SKM-1 treated with dmso at 0.1 percent for 144 hours (cell line): ENCODE measurements around the gene RAD51B.

Experiments used
- DNase-seq: peaks from one replicate; lab custom pipeline; 2025; ENCODE audit not compliant: unreplicated experiment; lab: John Stamatoyannopoulos, UW

Gene RAD51B

DNA sequence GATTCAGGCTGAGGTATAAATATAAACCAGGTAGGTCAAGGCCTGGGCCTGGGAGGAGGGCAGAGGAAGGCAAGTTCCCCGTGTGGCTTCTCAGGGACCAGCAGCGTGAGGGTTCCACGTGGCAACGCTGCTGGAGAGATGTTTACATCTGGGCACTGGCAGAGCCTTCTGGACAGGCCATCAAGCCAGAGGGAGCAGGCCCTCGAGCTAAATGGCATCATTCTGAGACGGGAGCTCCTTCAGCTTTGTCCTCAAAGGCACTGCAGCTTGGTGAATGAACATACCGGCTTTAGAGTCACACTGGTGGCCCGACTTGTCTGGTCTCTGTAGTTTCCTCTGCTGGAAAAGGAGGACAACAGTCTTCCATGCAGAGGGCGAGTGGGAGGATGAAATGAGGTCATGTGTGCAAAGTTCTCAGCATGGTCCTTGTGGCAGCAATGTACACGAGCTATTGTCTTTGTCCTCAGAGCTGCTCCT lies 742.0 kb downstream of the RAD51B start:
- no peak for DNase-seq

DNA sequence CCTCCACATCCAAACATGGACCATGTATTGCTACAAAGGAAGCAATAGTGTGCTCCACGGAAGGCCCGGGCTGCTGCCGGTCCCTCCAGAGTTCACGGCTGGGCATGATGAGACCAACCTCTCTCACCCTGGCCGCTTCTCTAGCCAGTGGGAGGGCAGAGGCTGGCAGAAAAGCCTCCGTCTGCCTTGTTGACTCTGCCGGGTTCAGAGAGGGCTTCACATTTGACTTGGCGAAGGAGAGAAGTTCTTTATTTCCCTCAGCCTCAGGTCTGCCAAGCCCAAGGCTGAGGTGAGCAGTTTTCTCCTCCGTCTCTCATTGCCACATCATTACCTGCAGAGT lies 743.3 kb downstream of the RAD51B start:
- no peak for DNase-seq

DNA sequence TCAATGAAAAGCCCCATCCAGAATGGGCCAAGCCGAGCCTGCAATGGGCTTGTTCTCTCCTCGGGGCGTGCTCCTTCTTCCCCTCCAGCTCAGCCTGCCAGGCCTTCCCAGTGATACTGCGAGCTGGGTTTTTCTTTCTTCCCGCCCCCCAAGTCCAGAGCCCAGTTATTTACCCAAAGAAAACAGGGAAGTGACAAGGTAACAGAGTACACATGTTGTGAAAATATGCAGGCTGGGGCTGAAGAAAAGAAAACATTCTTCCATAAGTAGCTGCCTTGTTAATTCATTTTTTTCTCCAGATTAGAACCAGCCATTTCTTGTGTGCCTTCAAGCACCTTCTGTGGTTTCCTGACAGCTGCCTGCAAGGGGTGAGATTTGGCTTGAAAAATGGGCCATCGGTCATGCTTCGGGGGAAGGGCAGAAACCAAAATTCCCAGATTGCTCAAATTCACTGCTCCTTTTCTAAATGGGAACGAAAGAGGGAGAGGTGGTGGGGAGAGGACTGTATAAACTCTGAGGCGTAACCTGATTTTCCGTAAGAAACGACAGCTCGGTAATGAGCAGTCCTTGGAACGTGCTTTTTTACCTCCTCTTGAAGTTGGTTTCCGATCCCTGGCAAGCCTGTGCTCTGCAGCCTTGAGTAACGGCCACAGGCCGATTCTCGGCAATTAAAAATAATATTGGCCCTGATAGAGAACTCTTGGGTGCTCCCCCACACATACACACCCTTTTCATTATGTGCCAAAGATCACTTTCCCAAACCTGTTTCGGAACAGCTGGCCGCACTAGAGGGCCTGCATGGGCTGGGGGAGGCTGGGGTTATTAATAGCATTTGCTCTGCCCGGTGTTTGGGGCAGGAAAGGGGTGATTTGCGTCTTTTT lies 743.9 kb downstream of the RAD51B start:
- DNase-seq = no peak

DNA sequence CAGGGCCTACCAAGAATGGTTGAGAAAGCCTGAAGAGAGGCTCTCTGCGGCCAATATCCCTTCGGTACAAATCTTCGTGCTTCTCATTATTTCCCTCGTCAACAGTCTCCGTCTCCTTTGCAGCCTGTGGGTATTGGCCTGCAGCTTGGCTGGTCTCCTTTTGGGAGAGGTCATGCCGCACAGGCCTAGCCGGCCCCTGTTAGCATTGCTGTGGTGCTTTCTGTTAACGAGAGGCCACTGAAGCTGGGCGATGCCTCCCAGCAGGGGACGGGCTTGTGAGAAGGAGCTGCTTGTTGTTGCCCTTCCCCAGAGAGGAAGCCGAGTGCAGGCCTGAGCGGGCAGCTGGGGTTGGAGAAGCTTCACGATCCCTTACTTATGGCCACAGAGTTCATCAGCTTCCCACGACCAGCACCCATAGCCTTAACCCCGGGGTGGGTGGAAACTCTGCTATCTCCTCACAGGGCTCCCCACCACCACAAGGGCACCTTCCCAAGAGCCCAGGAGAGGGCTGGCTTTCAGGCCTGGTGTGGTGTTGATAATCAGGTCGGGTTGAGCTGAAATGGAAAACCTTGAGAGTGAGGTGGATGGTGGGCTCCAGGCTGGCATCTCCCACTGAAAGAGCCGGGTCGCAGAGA lies 744.7 kb downstream of the RAD51B start:
- DNase-seq = no peak

DNA sequence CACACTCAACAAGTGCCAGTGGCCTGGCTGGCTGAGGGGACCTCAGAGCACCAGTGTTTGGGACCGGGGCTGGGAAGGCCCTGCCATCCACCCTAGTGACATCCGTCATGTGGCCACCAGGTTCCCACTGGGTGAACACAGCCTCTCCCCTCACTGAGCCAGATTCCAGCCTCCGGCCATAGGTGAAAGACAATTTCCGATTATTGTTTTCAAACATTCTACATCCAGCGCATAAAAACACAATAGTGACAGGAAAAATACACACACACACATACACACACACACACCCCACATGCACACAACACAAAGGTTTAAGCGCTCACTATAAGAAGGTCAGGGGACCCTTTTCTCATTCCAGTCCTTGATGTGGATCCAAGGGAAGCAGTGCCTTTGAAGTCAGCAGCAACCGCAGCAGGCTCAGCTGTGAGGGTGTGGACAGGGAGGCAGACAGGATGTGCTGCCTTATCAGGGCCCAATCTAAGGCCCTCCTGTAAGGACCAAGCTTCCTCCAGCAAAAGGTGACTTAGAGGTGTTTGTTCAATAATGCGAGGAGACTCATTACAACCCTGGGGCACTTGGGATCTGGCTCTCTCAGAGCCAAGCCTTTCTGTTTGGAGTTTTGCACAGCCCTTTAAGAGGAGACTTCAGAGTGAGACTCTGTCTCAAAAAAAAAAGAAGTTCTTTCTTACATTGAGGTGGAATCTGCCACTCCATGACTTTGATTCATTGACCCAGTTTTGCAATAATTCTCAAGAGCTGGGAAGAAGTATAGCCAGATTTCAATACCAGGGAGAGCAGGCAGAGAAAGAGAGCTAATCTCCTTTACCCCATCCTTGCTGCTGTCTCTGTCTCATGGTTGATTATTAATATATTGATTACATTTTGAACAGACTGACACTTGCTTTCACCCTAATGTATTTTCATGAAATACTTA lies 745.5 kb downstream of the RAD51B start:
- DNase-seq = no peak

DNA sequence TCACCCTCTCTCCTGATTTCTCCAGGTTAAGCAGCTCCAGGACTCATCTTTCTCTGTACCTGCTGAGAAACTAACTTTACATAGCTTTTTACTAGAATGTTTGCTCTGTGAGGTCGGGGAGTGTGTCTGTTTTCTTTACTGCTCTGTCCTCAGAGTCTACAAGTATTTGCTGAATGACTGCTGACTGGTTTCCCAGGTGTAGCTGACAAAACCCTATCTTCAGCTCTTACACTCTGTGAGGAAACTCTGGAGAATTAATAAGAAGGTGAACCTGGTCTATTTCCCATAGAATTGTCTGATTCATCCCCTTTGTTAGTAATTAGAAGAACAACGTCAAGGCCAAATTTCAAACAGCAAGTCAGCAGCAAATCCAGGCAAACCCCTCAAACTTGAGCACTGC lies 746.5 kb downstream of the RAD51B start:
- no peak for DNase-seq

DNA sequence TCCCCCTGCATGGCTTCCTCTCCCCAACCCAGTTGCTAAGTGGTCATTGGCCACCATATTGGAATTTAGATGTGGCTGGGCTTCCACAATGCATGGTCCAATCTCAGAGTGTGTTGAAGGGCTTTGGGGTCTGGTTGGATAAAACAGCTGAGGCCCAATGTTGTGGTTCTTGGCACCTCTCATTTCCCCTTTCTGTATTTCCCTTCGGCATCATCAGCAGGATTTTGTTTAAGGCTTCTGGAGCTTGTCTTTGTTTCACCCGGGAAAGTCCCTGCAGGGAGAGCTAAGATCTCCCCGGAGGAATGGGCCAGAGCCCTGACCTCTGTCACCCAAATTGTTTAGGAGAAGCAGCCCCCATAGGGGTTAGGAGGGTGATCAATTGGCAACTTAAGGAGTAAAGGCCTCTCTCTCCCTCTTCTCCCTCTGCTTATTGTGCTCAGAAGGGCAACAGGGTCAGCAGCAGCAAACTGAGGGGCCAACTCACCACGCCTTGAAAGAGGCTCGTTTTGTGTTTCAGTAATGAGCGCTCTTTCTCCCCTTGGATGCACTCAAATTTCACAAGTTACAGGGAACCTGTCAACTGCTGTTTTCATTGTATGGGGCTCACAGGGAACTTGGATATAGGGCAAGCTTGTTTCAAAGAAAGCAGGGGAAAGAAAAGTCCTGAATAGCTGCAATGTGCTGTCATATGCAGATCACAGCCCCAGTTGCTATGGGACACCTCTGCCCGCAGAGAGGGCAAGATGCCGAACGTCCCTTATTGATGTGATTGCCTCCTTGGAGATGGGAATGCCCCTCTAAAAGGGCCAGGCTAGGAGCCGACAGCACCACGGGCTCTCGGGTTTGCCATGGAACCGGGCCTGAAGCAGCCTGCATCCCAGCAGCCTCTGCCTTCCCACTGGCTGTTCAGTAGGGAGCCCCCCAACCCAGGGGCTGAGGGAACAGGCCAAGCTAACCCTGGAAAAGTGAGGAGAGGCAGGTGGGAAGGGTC lies 749.6 kb downstream of the RAD51B start:
- no peak for DNase-seq

DNA sequence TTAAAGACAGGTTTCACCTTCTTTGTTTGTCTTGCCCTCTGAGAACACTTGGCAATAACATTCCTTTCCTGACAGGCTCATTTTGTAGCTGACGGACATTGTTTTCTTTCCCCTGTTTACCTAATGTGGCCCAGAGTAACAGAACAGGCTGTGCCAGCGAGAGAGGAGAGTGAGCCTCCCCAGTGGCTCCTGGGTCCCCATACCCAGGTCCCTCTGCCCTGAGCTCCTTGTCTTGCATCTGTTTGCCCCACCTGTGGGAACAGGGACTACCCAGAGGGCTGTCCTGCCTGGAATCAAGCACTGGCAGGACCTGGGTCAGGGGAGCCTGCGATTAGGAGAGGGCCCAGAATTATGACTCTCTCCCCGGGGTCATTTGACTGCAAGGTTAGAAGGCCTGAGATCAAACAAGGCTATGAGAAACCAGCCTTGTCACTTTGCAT lies 750.4 kb downstream of the RAD51B start:
- DNase-seq = no peak

DNA sequence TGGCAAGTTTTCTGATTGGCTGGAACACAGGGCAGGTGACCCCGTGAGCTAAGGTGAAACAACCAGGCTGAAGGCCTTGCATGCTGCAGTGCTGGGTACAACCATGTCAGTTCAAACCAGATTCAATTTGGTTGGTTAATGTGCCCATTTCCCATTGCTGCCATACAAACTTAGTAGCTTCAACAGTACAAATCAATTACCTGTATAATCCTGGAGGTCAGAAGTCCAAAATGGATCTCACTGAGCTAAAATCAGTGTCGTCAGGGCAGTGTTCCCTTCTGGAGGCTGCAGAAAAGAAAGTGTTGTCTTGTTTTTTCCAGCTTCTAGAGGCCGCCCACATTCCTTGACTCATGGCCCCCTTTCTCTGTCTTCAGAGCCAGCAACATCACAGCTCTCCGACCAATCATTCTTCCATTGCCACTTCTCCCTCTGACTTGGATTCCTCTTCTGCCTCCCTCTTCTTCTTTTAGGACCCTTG lies 751.6 kb downstream of the RAD51B start:
- no peak for DNase-seq

DNA sequence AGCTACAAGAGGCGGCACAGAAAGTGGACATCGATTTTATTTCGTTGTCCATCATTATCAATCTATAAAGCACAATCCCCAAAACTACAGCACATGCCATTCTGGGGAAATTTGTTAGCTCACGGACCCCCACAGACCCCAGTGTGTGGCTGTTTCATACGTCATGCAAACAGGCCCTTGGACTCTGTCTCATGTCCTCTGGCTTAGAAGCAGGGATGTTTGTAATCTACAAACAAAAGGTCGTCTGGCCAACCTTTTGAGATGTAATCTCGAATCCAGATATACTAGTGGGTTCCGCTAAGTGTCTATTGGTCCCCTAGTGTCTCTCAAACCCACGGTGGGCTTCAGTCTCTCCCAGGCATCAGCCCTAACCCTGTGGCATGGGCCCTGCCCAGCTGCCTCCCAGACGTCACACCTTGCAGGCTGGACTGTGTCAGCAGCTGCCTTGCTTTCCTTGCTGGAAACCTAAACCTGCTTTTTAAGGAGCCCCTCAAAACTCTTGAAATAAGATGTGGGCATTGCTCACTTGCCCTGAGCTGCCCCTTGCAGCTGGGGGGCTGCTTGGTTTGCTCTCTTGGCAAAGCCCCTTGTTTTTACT lies 752.4 kb downstream of the RAD51B start:
- DNase-seq = no peak

DNA sequence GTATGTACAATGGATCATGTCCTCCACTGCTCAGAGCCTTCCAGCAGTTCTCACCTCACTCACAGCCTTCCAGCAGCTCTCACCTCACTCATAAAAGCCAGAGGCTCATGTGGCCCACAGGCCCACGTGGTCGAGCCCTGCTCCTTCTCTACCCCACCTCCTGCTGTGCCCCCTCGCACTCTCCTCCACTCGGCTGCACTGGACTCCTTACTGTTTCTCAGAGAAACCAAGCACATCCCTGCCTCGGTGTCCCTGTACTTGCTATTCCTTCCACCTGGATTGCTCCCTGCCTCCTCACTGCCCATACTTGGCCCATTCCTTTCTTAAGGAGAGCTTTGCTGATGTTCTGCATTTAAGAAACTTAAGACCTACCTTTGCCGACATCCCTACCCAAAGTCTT lies 753.5 kb downstream of the RAD51B start:
- DNase-seq = no peak

DNA sequence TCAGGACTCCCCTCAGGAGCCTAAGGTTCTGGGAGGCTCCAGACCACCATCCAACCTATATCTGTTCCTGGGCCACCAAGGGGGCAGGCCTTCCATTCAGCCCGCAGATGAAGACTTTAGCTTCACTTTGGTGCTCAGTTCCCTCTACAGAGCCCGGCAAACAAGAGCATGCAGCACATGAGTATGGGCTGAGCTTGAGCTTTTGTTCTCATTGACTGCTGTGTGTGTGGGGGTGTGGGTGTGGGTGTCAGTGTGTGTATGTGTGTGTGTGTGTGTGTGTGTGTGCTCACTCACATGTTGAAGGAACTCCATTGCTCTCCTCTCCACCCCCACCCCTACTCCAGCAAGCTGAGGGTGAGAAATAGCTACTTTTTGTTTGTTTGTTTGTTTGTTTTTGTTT lies 754.1 kb downstream of the RAD51B start:
- DNase-seq = no peak

DNA sequence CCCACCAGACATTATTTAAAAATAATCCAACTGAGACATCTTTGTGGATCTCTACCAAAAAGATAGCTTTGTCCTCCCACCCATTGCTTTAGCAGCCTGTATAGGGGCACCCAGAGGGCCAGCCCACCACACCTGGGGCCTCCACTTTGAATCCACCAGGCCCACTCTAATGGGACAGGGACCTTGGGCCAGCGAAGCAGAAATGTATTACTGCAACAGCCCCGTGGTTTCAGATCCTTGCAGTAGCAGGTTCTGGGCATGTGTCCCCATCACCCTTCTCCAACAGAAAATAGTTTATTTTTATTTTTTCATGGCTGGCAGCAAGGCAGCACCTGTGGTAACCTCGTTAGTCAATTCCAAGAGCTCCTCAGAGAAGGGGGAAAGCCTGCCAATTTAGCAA lies 754.9 kb downstream of the RAD51B start:
- no peak for DNase-seq

DNA sequence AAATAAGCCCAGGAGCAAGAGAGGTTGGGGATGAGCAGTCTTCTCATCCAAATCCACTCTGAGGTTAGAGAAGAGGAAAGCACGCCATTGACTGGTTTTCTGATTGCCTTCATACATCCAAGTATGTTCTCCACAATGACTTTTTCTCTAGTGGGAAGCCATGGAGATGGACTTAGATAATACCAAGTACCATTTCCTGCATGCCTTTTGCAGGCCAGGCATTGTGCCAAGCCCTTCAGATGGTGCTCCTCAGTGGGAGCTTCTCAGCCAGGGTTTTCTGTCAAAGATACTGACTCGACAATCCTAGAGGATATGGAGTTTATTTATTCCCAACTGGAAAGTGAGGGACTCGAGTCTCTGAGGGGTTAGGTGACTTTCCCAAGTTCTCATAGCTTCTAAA lies 755.3 kb downstream of the RAD51B start:
- DNase-seq = no peak

DNA sequence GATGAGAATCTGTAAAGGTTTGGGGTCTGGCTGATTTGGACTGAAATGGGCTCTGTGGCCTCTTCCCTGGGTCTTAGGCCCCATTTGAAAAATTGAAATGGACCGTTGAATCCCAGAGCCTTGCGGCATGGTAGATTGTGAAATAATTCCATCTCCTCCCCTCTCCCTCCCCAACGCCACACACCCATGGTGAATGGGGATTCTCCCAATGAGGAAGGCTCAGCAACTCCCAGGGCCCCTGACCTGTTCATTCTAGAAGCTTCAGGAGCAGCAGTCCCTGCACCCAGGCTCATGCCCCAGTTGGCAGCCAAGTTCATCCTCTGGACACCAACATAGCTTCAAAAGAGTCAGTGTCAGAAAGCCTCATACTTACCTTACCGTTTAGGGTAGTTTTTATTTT lies 755.8 kb downstream of the RAD51B start:
- no peak for DNase-seq

DNA sequence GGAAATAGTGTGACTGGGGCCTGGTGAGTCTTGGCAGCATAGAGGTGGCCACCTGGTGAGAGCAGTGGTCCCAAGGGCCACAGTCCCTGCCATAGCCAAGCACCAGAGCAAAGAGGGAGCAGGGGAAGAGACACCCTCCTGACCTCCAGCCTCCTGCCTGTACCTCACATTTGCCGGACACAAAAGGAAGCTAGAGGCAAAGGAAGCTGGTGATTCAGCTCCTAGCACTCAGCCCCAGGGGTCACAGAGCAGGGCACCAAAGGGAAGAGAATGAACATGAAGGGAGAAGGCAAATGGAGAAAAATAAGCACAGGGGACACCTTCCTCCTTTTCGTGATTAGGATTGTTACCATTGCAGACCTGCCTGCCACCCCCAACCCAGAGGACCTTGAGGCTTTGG lies 756.5 kb downstream of the RAD51B start:
- DNase-seq = no peak

DNA sequence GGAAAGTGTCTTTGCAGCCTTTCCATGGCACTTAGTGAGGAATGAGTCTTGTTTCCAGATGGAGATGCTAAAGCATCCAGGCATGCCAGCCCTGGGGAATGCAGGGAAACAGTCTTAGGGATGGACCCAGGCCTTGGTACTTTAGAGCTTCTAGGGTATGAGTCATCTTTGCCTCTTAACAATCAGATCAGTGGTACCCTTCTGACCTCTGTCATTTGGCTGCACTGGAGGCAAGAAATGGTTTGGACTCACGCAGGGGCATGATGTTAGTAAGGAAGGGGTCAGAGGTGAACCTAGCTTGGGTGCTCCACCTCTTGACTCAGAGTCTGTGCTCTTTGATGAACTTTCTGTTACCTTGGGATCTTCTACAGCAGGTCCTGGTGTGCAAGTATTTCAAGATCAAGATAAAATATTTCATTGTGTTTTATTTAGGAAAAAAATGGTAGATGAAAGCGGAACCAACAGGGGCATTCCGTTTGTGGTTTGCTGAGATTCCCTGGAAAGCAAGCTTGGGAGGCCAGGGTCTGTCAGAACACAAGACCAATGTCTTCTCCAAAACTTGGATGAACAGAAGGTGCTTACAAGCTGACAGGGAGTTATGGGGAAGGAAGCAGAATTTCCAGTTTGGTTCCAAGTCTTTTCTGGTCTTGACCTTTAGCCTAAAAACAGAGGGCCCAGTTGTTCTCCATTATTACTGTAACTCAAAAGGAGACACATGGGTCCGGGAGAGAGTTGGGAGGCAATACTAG lies 757.1 kb downstream of the RAD51B start:
- DNase-seq = no peak

DNA sequence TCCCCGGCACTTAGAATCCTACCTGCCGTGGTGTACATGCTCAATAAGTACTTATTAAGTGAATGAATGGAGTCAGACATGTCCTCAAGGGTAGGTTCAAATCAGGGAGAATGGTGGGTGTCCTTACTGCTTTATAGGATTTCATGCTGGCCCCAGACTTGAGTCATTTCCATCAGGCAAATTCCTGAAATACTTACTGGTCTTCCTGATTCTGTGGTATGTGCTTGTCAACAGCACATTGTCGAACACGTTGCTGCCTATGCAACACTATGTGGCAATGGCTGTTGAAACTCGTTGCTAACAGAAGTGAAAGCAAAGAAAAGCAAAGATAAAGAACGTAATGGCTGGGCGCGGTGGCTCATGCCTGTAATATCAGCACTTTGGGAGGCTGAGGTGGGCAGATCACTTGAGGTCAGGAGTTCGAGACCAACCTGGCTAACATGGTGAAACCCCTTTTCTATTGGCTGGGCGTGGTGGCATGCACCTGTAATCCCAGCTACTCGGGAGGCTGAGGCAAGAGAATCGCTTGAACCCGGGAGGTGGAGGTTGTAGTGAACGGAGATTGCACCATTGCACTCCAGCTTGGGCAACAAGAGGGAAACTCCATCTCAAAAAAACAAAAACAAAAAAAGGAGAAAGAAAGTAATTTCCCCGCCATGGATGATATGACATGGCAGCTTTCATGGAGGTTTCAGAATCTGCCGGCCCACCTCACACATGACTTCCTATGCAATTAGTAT lies 758.4 kb downstream of the RAD51B start:
- DNase-seq = peak; percentile 33
